ENCODE results near the gene GMPPA. TPM values are rescaled to one million over a fixed set of nuclear protein-coding genes. Genes with fewer than 3 reads are reported as not detected.
A peak's percentile ranks its signal among the peaks of the same experiment; 100 is the strongest.

The GMPPA gene
- total RNA-seq, 1 donor from 2014 or later, result 50.3 TPM

GRCh38 chr2:219495531-219496122 lies 3.1 kb upstream of the GMPPA start:
- intact Hi-C loops (cut with micrococcal nuclease), result loop anchor here (1.0 to 5.0 kb wide), 3 partner anchors 35 to 1208 kb away; no protein-coding TSS in a partner anchor
- no peaks in the 10 kb centered on the region for H3K9me3 Mint-ChIP-seq

GRCh38 chr2:219496247-219496824 lies 2.4 kb upstream of the GMPPA start:
- DNase-seq (ENCODE audit: low spot score), result no peak
- peak overlapping the region; percentile 56 for H3K4me3 Mint-ChIP-seq
- intact Hi-C loops (cut with micrococcal nuclease), result loop anchor here (5.0 kb wide), 2 partner anchors 599 to 1209 kb away; no protein-coding TSS in a partner anchor
- no peak overlapping the region for H3K27ac Mint-ChIP-seq
- peaks cover 3% of the 10 kb centered on the region for H3K36me3 Mint-ChIP-seq (ENCODE audit: low read depth)
- H3K27me3 Mint-ChIP-seq (ENCODE audit: insufficient read depth), result peaks cover 42% of the 10 kb centered on the region
- no peaks in the 10 kb centered on the region for H3K9me3 Mint-ChIP-seq
- peaks cover 29% of the 10 kb centered on the region for H3K4me1 Mint-ChIP-seq (ENCODE audit: low read depth)

More at GRCh38 chr2:219495531-219496122, 3.1 kb upstream of the GMPPA start:
- peaks cover 26% of the 10 kb centered on the region for H3K4me1 Mint-ChIP-seq (ENCODE audit: low read depth)
- peaks cover 3% of the 10 kb centered on the region for H3K36me3 Mint-ChIP-seq (ENCODE audit: low read depth)
- peak; percentile 31 for DNase-seq (ENCODE audit: low spot score)
- H3K27me3 Mint-ChIP-seq (ENCODE audit: insufficient read depth), result peaks cover 42% of the 10 kb centered on the region
- H3K4me3 Mint-ChIP-seq, result no peak overlapping the region
- no peak overlapping the region for H3K27ac Mint-ChIP-seq

- Mint-ChIP-seq H3K27ac (no peak overlapping the region), H3K4me3 (peak overlapping the region; percentile 76), H3K27me3 (ENCODE audit: insufficient read depth) (peaks cover 42% of the 10 kb centered on the region), H3K4me1 (ENCODE audit: low read depth) (peaks cover 35% of the 10 kb centered on the region), H3K36me3 (ENCODE audit: low read depth) (peaks cover 5% of the 10 kb centered on the region), H3K9me3 (no peaks in the 10 kb centered on the region)
- DNase-seq (ENCODE audit: low spot score), result no peak
- intact Hi-C loops (cut with micrococcal nuclease), result loop anchor here (5.0 kb wide), 2 partner anchors 600 to 1210 kb away; no protein-coding TSS in a partner anchor
Measured at GRCh38 chr2:219496825-219497494, 1.7 kb upstream of the GMPPA start.

DNA sequence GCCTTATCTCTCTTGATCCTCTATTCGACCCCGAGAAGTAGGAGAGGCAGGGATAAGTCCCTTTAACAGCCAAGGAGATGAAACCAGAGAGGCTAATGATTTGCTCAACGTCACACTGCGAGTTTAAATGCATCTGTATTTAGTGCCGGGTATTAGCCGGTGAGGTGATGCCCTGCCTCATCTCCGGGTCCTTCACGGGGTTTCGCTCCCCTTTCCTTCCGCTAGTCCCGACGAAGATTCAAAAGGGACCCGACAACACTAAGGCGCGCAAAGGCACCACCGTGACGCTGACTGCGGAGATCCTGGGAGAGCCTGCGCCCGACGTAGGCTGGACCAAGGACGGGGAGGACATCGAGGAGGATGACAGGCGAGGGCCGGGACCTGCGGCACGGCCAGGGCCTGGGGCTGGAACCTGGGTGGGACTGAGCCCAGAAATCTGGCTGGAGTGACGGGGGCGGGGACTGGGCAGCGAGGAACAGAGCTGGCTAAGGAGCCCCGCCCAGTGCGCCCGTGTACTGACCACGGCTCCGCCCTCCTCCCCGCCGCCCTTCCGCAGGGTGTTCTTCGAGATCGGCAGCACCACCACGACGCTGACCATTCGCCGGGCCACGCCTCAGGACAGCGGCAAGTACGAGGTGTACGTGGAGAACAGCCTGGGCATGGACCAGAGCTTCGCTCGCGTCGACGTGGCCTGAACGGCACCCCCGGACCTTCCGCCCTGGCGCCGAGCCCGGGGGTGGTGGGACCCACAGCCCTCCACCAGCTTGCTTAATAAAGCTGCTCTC lies 1.0 kb upstream of the GMPPA start:
- no peaks in the 10 kb centered on the region for H3K9me3 Mint-ChIP-seq
- H3K27ac Mint-ChIP-seq, result no peak overlapping the region
- H3K36me3 Mint-ChIP-seq (ENCODE audit: low read depth), result peaks cover 5% of the 10 kb centered on the region
- intact Hi-C loops (cut with micrococcal nuclease), result loop anchor here (1.0 to 5.0 kb wide), 15 partner anchors 12 to 1210 kb away; partner anchors contain the start of genes ANKZF1, ATG9A, CHPF and DNAJB2
- H3K4me1 Mint-ChIP-seq (ENCODE audit: low read depth), result peaks cover 36% of the 10 kb centered on the region
- H3K27me3 Mint-ChIP-seq (ENCODE audit: insufficient read depth), result peaks cover 42% of the 10 kb centered on the region
- DNase-seq (ENCODE audit: low spot score), result peak; percentile 38
- H3K4me3 Mint-ChIP-seq, result peak overlapping the region; percentile 93

DNA sequence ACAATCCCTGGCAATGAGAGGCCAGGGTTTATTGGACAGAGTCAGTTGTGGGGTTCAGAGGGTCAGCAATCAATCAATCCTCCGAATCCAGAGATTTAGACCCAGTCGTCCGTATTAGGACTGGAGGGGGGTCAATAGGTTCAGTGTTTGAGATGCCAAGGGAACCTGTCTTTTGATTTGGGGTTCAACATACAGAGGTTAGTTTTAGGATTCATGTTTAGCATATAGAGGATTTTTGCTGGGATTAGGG lies 292 bp downstream of the GMPPA start:
- Mint-ChIP-seq H3K27ac (peak overlapping the region; percentile 91), H3K27me3 (ENCODE audit: insufficient read depth) (peaks cover 32% of the 10 kb centered on the region), H3K36me3 (ENCODE audit: low read depth) (peaks cover 8% of the 10 kb centered on the region), H3K4me3 (peak overlapping the region; percentile 93), H3K4me1 (ENCODE audit: low read depth) (peaks cover 36% of the 10 kb centered on the region), H3K9me3 (no peaks in the 10 kb centered on the region)
- DNase-seq (ENCODE audit: low spot score), result no peak
- intact Hi-C loops (cut with micrococcal nuclease), result loop anchor here (2.0 to 5.0 kb wide), 3 partner anchors 292 to 1212 kb away; partner anchors contain the start of gene ZFAND2B

DNA sequence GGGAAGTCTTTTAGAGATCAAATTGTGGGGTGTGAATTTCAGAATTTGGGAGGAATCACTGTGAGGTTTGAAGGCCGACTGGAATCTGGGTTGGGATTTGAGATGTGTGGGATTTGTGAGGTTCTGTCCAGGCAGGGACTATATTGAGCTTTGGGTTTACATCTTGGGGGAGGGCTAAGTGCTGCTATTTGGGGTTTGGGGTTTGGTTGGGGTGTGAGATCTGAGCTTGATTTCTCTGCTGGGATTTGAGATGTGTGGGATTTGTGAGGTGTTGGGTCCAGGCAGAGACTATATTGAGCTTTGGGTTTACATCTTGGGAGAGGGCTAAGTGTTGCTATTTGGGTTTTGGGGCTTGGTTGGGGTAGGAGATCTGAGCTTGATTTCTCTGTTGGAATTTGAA lies 864 bp downstream of the GMPPA start:
- Mint-ChIP-seq H3K27ac (peak overlapping the region; percentile 91), H3K9me3 (no peaks in the 10 kb centered on the region), H3K27me3 (ENCODE audit: insufficient read depth) (peaks cover 27% of the 10 kb centered on the region), H3K4me3 (peak overlapping the region; percentile 93), H3K36me3 (ENCODE audit: low read depth) (peaks cover 13% of the 10 kb centered on the region), H3K4me1 (ENCODE audit: low read depth) (peaks cover 36% of the 10 kb centered on the region)
- intact Hi-C loops (cut with micrococcal nuclease), result loop anchor here (2.0 to 5.0 kb wide), 3 partner anchors 293 to 1212 kb away; partner anchors contain the start of gene ZFAND2B
- no peak for DNase-seq (ENCODE audit: low spot score)

DNA sequence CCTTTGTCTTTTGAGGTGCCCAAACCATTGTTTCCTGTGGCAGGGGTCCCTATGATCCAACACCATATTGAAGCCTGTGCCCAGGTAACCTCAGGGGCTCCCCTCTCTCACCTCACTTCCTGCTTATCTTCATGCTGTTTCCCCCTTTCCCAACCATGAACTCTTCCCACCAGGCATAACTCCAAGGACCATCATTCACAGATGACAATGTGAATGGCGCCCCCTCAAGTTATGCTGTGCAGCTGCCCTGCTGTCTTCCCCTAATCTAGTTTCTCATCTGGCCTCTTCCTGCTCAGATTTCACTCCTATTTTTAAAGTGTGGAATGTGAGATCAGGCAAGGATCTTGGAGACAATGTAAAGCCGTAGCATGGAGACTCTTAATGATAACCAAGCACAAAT lies 1.4 kb downstream of the GMPPA start:
- Mint-ChIP-seq H3K4me1 (ENCODE audit: low read depth) (peaks cover 36% of the 10 kb centered on the region), H3K9me3 (no peaks in the 10 kb centered on the region), H3K27ac (no peak overlapping the region), H3K27me3 (ENCODE audit: insufficient read depth) (peaks cover 22% of the 10 kb centered on the region), H3K36me3 (ENCODE audit: low read depth) (peaks cover 13% of the 10 kb centered on the region), H3K4me3 (peak overlapping the region; percentile 93)
- no peak for DNase-seq (ENCODE audit: low spot score)
- intact Hi-C loops (cut with micrococcal nuclease), result no loop called here

DNA sequence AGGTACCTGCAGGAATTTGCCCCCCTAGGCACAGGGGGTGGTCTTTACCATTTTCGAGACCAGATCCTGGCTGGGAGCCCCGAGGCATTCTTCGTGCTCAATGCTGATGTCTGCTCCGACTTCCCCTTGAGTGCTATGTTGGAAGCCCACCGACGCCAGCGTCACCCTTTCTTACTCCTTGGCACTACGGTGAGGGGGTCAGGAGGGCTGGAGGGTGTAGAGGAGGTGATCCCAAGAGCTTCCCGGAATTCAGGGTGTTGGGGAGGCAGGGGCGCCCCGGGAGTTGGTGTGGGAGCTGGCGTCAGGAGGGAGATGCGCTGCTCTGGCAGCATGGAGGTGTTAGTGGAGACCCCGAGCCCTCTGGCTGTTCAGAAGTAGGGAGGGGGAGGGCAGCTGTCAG lies 3.2 kb downstream of the GMPPA start:
- Mint-ChIP-seq H3K9me3 (no peaks in the 10 kb centered on the region), H3K36me3 (ENCODE audit: low read depth) (peaks cover 17% of the 10 kb centered on the region), H3K4me3 (no peak overlapping the region), H3K27me3 (ENCODE audit: insufficient read depth) (peaks cover 10% of the 10 kb centered on the region), H3K27ac (no peak overlapping the region), H3K4me1 (ENCODE audit: low read depth) (peaks cover 36% of the 10 kb centered on the region)
- intact Hi-C loops (cut with micrococcal nuclease), result no loop called here
- DNase-seq (ENCODE audit: low spot score), result no peak

DNA sequence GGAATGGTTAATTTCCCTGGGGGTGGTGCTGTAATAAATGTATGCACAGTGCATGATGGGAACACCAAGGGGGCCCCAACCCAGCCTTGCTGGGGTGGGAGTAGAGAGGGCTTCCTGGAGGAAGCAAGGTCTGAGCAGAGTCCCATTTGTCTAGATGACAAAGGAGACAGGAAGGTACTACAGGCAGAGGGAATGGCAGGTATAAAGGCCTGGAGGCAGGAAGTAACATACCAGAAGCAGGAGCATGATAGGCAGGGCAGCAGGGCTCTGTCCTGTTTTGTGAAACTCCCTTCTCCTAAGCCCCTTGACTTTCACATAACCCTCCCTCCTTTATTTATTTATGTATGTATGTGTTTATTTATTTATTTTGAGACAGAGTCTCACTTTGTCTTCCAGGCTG lies 3.9 kb downstream of the GMPPA start:
- no peak for DNase-seq (ENCODE audit: low spot score)
- H3K4me3 Mint-ChIP-seq, result no peak overlapping the region
- H3K27ac Mint-ChIP-seq, result no peak overlapping the region
- intact Hi-C loops (cut with micrococcal nuclease), result no loop called here
- peaks cover 17% of the 10 kb centered on the region for H3K36me3 Mint-ChIP-seq (ENCODE audit: low read depth)
- peaks cover 36% of the 10 kb centered on the region for H3K4me1 Mint-ChIP-seq (ENCODE audit: low read depth)
- no peaks in the 10 kb centered on the region for H3K9me3 Mint-ChIP-seq
- peaks cover 5% of the 10 kb centered on the region for H3K27me3 Mint-ChIP-seq (ENCODE audit: insufficient read depth)

GRCh38 chr2:219505585-219505984 lies 6.9 kb downstream of the GMPPA start:
- no peak for DNase-seq (ENCODE audit: low spot score)
- H3K4me1 Mint-ChIP-seq (ENCODE audit: low read depth), result peaks cover 20% of the 10 kb centered on the region
- H3K27ac Mint-ChIP-seq, result no peak overlapping the region
- no peak overlapping the region for H3K4me3 Mint-ChIP-seq
- no peaks in the 10 kb centered on the region for H3K9me3 Mint-ChIP-seq
- intact Hi-C loops (cut with micrococcal nuclease), result no loop called here
- peaks cover 14% of the 10 kb centered on the region for H3K27me3 Mint-ChIP-seq (ENCODE audit: insufficient read depth)
- H3K36me3 Mint-ChIP-seq (ENCODE audit: low read depth), result peaks cover 14% of the 10 kb centered on the region

DNA sequence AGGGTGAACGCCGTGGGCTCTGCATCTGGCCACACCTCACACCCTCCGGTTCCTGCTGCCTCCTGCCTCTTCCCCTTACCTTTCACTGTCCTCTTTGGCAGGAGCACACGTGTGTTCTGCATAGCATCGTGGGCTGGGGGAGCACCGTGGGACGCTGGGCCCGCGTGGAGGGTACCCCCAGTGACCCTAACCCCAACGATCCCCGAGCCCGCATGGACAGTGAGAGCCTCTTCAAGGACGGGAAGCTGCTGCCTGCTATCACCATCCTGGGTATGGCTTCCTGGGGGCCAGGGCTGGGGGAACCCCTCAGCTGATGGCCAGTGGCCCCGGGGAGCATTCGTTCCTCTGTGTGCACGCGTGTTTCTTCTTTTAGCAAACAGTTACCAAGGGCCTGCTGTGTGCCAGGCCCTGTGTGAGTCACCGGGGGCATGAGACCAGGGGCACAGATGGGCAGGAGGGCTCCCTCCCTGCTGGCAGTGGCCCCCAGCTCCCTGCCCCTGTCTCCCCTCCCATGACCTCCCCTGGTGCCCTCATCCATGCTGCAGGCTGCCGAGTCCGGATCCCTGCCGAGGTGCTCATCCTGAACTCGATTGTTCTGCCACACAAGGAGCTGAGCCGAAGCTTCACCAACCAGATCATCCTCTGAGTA lies 7.6 kb downstream of the GMPPA start:
- no peak overlapping the region for H3K27ac Mint-ChIP-seq
- peaks cover 14% of the 10 kb centered on the region for H3K36me3 Mint-ChIP-seq (ENCODE audit: low read depth)
- H3K4me3 Mint-ChIP-seq, result no peak overlapping the region
- no peak for DNase-seq (ENCODE audit: low spot score)
- intact Hi-C loops (cut with micrococcal nuclease), result no loop called here
- H3K4me1 Mint-ChIP-seq (ENCODE audit: low read depth), result peaks cover 18% of the 10 kb centered on the region
- no peaks in the 10 kb centered on the region for H3K9me3 Mint-ChIP-seq
- H3K27me3 Mint-ChIP-seq (ENCODE audit: insufficient read depth), result peaks cover 21% of the 10 kb centered on the region

DNA sequence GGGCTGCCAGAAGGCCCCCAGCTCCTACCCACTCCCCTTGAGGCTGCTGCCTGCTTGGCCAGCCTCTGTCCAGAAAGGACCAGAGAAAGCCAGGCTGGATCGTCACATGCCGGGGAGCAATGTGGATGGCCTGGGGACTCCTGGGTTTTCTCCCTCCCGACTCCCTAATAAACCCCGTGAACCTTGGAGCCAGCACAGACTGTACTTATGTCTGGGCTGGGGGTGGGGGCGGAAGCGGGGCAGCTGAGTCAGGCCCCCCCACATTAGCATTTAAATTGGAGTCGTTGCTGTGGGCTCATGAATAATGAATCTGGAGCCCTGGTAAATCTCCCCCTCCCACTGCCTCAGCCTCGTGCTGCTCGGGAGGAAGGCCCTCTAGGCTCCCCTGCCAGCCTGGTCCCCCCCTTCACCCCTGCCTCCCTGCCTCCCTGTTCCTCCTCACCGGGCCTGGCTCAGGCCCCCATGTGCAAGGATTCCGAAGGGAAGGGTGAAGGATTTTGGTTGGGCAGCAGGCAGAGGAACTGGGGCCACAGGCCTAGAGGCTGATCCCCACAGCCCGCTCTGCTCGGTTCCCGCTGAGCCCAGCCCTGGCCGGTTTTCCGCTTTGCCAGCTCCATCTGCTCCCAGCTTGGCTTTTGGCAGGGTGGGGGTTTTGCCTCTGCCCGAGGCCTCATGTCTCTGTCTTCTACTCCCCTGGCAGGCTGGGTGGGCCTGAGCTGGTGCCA lies 8.3 kb downstream of the GMPPA start:
- H3K27ac Mint-ChIP-seq, result no peak overlapping the region
- peaks cover 11% of the 10 kb centered on the region for H3K4me1 Mint-ChIP-seq (ENCODE audit: low read depth)
- DNase-seq (ENCODE audit: low spot score), result no peak
- H3K27me3 Mint-ChIP-seq (ENCODE audit: insufficient read depth), result peaks cover 26% of the 10 kb centered on the region
- intact Hi-C loops (cut with micrococcal nuclease), result no loop called here
- peaks cover 12% of the 10 kb centered on the region for H3K36me3 Mint-ChIP-seq (ENCODE audit: low read depth)
- no peak overlapping the region for H3K4me3 Mint-ChIP-seq
- no peaks in the 10 kb centered on the region for H3K9me3 Mint-ChIP-seq
